Measurements from ENCODE around the gene RBM45. TPM values are rescaled to one million over a fixed set of nuclear protein-coding genes. Genes with fewer than 3 reads are reported as not detected.

The RBM45 gene
- total RNA-seq, 1 donor from 2014 or later = 11.3 TPM

DNA sequence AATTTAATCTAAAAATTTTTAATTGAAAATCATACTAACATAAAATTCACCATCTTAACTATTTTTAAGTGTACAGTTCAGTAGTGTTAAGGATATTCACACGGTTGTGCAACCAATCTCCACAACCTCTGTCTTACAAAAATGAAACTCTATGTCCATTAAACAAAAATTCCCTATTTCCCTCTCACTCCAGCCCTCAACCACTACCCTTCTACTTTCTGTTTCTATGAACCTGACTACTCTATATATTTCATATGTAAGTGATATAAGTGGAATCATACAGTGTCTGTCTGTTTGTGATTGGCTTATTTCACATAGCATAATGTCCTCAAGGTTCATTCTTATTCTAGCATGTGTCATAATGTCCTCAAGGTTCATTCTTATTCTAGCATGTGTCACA is 47.7 kb downstream of the RBM45 start:
- DNase-seq = no peak

DNA sequence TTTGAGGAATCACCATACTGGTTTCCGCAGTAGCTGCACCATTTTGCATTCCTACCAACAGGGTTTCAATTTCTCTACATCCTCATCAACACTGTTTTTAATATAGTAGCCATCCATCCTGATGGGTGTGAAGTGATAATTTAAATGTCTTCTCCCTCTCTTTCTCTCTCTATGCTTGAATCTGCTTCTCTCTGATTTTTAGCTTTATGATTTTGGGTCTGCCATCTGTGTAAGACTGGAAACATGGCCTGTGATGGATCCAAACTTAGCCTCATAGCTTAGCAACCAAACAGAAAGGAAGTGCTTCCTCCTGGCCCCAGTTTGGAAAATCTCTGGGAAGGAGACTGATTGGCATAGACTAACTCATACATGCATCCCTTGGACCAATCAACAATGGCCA is 48.4 kb downstream of the RBM45 start:
- DNase-seq = no peak

DNA sequence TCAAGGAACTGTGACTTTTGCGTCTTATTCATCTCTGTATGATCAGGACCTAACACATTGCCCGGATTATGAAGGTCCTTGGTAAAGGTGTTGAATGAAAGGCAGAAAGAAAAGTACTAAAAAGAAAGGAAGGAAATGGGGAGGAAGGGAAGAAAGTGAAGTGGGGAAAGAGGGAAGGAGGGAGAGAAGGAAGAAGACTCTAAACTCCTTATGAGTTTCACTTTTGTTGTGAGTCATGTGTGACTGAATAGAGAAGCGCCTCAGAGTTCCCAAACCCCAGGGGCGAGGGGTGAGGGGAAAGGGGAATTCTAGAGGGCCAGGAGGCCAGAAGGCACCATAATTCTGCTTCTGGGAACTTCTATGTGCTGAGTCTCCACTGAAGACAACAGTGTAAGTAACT is 51.2 kb downstream of the RBM45 start:
- DNase-seq = no peak

DNA sequence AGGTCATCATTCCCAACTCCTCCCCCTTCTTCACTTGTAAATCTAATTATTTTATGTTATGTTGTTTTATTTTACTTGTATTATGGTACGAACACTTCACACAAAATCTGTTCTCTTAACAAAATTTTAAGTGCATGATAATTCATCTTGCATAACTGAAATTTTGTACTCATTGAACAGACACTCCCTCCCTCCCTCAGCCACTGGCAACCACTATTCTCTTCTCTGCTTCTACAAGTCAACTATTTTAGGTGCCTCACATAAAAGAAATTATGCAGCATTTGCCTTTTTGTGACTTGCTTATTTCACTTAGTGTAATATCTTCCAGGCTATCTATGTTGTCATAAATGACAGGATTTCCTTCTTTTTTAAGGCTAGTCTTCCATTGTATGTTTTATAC is 51.7 kb downstream of the RBM45 start:
- no peak for DNase-seq

DNA sequence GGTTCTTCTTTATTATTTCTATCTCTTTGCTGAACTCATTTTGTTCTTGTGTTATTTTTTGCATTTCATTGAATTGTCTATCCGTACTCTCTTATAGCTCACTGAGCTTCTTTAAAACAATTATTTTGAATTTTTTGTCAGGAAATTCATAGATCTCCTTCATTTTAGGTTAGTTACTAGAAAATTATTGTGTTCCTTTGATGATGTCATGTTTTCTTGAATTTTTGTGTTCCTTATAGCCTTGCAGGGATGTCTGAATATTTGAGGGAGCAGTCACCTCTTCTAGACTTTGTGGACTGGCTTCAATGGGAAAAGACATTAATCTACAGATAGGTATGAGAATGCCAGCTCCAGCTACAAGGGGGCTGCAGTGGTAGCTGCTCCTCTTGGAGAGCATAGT is 61.4 kb downstream of the RBM45 start:
- no peak for DNase-seq

DNA sequence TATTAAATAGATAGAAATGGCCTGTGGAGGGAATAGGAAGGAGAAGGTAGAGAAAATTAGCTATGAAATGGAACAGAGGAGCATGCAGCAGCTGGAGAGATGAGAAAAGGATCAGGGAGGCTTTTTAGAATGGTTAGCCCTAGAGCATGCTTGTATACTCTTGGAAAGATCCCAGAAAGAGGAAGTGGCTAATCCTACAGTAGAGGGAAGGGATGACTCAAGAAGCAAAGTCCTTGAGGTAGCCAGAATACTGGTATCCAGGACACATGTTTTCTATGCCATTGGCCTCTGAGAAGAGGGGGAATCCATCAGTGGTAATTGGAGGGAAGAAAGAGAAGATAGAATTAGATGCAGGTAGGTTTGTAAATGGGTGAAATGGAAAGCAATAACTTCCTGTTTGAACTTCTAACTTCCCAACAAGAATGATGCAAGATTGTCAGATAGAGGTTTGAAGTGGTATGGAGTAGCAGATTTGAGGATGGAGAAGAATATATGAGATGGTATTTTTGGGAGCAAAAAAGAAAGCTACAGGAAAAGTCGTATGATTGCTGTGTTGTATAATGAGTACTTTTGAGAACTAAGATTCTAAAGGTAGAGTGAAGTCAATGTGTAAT is 64.9 kb downstream of the RBM45 start:
- DNase-seq = no peak

Small RNA genes within 50 kb of the gene (small RNA-seq; reads per million reads assigned to genes)
- gene AC011998.1 (ENCODE audit: low replicate concordance) (not detected), gene RNU5E-9P (ENCODE audit: low replicate concordance) (1.1 reads per million, percentile 80 among the genes with 10 or more reads in this experiment)

Other genes starting within 250 kb of the RBM45 start
- 0.39 TPM for gene PDE11A, start 39.7 kb upstream of the RBM45 start, total RNA-seq
- 3.3 TPM for gene OSBPL6, start 82.1 kb downstream of the RBM45 start, total RNA-seq

All from skin of body (tissue), 3 donors.